C1 segment of cervical spinal cord (tissue), 14 donors: ENCODE data around the gene MYL10.
"Not testable (repeated sequence)": the region's sequence is repeated elsewhere in the genome, so short reads cannot be mapped to it uniquely, and the experiment has no call there.

Experiments used
- DNase-seq, 14 donors: peaks; one replicate each; lab custom pipeline; 2025; lab: John Stamatoyannopoulos, UW

MYL10 gene

DNA sequence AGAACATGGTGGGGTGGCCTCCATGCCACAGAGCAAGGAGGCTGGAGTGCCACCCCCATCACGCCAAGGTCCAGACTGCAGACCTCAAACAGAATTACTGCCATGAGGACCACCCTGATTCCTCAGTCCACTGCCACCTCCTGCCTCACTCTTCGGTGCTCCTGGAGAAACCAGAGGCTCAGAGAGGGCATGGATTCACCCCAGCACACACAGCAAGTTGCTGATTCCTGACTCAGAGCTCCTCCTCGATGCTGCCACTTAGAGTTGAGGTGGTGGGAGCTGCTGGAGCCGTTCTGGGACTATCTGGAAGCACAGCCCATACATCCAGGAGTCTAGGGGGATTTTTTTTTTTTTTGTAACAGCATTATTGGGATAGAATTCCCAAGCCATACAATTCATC lies 22.0 kb upstream of the MYL10 start:
- DNase-seq = no peak

DNA sequence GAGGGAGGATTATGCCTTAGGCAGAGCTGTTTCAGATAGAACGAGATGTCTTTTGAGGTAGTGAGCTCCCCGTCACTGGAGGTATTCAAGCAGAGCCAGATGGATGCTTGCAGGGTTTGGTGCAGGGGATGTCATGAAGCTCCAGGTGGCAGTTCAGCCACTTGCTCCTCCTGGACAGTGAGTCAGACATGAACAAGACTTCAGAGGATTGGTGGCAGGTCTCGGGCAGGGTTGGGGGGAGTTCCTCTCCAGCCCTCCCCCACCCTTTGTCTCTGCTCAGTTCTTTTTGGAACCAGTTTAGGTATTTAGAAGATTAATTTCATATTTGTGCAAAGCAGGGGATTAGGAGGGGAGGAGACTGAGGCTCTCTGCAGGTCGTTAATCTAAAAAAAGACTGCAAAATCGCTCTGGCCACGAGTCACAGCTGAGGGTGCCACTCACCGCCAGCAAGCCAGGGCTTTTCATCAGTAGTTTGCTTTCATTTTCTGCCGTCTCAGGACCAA lies 21.5 kb upstream of the MYL10 start:
- DNase-seq = no peak

- DNase-seq = not testable (repeated sequence)
Measured at GRCh38 chr7:101647876-101648275, 18.8 kb upstream of the MYL10 start.

GRCh38 chr7:101645951-101646350 lies 16.9 kb upstream of the MYL10 start:
- DNase-seq = no peak

- DNase-seq = no peak
Measured at GRCh38 chr7:101644879-101645278, 15.8 kb upstream of the MYL10 start.

DNA sequence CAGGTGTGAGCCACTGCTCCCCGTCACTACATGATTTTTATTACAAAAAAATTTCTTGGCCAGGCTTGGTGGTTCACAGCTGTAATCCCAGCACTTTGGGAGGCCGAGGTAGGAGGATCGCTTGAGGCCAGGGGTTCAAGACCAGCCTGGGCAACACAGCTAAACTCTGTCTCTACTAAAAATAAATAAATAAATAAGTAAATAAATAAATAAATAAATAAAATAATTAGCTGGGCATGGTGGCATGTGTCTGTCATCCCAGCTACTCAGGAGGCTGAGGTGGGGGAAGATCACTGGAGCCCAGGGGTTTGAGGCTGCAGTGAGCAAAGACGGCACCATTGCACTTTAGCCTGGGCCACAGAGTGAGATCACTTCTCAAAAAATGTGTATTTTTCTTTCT lies 10.0 kb upstream of the MYL10 start:
- DNase-seq = not testable (repeated sequence)

GRCh38 chr7:101636822-101637623 lies 7.9 kb upstream of the MYL10 start:
- DNase-seq = no peak

- DNase-seq = no peak
Measured at GRCh38 chr7:101635484-101635883, 6.4 kb upstream of the MYL10 start.

DNA sequence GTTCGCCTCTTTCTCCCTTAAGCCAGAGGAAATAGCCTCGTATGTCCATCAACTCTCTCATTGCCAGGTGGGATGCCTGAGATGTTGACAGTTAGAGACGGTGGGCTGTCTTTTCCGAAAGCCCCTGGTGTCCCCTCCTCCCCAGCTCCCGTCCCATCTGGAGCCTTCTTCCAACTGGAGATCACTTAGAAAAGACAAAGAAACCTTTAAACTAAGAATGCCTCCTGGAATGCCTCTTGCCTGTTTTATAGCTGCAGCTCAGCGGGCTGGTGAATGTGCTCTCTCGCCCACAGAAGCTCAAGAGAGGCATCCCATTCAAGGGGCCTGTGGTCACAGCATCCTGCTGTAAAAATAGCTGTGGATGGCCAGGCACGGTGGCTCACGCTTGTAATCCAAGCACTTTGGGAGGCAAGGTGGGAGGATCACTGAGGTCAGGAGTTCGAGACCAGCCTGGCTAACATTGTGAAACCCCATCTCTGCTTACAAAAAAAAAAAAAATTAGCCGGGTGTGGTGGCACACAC lies 5.2 kb upstream of the MYL10 start:
- DNase-seq = no peak

DNA sequence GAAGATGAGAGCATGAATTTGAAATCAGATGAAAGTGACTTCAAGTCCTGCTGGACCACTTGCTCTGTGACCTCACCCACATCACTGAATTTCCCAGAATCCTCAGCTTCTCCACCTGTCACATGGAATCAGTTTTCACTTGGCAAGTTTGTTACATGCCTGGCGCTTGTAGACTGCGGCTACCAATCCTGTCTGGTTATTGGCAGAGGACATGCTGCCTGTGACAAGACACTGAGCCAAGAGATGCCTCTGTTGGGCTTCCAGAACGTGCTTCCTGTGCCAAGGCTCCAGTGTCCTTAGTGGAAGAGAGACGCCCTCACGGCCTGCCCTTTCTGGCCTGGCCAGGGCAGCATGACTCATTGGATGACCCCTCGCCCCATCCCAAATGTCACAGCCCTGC lies 4.4 kb upstream of the MYL10 start:
- DNase-seq = peak in 2 of 14 donors; percentile 9 to 87

DNA sequence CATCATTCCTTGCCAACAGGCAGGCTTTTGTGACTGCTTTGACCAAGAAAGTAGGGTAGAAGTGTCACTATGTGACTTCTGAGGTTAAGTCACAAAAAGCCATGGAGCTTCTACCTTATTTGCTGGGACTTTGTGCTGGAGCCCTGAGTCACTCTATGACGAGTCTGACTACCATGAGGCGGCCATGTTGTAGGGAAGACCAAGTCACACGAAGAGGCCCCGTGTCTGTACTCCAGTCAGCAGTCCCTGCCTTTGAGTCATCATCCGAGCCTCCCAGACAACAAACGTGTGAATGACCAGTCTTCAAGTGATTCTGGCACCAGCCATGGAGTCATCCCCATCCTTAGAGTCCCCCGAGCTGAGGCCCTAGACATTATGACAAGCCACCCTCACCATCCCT lies 3.5 kb upstream of the MYL10 start:
- DNase-seq = no peak

DNA sequence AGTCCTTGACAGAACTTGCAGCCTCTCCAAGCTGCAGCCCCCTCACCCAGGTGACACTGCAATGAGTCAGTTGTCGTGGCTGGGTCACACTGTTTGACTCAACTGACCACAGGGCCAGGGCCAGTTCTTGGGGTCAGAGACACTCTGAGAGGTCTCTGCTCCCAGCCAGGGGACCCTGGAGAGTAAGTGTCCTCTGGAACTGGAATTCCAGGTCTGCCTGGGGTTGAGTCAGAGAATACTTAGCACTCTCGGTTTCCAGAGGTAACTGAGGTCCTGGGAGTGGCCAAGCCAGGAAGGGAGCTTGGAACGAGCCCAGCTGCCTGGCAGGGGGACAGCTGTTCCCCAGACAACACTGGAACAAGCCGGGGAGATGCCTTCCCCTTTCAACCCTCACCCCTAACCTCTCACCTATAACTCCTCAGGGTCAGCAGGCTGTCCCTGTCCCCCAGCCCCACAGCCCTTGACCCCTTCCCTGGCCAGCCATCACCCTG lies 2.2 kb upstream of the MYL10 start:
- no peak for DNase-seq

GRCh38 chr7:101630591-101630990 lies 1.5 kb upstream of the MYL10 start:
- DNase-seq = no peak

DNA sequence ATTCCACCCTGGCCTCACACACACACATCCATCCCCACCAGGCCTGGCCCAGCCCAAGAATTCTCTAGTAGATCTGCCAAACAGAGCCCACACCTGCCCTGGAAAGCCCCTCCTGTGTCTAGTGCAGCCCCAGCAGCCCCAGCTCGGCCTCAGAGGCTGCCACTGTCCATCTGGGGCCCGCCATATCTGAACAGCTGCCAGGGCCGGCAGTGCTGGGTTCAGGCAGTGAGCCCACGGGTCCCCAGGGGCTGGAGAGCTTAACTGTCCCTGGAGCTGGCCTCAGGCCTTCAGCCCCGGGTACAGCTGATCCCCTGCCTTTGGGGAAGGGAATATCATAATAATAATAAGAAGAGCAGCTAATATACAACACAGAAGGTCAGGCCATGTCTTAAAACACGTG lies 574 bp downstream of the MYL10 start:
- DNase-seq = no peak

DNA sequence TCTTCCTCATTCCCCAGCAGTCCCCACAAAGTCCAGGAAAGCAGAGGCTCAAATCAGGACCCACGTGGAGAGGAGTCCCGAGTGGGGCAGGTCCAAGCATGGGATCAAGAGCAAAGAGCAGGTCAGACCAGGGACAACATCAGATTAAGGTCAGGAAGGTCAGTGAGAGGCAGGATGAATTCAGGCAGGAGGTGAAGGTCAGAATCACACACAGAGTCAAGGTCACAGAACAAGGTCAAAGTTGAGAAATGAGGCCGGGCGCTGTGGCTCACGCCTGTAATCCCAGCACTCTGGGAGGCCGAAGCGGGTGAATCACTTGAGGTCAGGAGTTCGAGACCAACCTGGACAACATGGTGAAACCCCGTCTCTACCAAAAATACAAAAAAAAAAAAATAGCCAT lies 2.3 kb downstream of the MYL10 start:
- no peak for DNase-seq

- DNase-seq = no peak
Measured at GRCh38 chr7:101626069-101626671, 2.9 kb downstream of the MYL10 start.

DNA sequence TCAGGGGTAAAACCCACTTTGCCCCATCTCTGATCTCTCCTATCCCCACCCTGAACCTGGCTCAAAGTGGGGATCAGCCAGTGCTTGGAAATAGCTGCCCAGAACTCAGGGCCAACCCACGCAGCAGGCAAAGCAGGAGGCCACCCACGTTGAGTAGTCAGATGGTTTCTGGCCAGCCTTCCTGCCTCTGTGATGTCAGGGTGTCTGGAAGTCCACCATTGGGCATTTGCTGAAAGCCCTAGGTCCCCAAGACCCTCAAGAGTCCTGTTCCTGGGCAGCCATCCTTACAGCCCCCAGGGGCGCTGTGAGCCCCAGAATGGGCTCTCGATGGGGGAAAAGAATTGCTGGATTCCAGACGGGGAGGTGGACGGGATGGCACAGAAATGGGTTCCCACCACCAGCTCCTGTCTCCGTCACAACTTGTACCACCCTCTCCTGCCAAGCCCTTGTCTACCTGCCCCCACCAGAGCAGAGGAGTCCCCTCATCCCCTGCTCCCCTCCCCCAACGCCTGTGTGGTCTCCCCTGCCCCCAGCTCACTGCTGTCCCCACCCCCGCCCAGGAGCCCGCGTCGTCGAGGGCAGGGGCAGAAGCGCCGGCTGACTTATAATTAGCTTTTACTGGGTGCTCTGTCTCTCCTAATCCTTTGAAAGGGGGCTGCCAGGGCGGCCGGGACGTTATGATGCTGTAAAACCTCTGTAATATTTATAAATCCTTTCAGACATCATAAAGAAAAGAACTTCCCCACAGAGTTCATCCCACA lies 3.9 kb downstream of the MYL10 start:
- DNase-seq = no peak

DNA sequence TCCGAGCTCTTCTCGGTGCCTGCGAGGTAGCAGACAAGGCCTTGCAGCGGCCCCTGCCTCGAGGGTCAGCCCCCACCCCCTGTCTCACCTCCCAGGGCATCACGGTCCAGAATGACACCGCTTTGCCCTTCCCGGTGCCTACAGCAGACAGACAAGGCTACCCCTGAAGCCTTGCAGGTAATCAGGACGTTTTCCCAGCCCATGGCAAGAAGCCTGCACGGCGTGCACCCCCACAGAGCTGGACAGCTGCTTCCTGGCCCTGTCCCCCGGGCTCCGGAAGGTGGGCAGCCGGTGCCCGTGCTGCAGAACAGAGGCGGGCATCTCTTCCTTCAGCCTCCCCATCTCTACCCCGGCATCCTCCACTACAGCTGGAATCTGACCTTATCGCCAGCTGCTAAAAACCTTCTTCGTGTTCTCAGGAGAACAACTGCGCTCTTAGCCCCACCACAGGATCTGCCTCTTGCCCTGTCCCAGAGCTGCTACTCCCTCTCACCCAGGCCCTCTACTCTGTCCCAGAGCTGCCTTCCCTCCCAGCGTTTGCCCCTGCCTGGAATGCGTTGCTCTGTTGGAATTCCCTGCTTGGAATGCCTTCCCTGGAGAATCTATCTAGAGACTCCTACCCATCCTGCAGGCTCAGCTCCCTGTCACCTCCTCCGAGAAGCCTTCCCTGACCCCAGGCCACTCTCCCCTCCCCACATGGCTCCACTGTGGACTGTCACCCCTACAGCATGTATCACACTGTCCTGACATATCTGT lies 4.7 kb downstream of the MYL10 start:
- peak in 1 of 14 donors; percentile 49 for DNase-seq

DNA sequence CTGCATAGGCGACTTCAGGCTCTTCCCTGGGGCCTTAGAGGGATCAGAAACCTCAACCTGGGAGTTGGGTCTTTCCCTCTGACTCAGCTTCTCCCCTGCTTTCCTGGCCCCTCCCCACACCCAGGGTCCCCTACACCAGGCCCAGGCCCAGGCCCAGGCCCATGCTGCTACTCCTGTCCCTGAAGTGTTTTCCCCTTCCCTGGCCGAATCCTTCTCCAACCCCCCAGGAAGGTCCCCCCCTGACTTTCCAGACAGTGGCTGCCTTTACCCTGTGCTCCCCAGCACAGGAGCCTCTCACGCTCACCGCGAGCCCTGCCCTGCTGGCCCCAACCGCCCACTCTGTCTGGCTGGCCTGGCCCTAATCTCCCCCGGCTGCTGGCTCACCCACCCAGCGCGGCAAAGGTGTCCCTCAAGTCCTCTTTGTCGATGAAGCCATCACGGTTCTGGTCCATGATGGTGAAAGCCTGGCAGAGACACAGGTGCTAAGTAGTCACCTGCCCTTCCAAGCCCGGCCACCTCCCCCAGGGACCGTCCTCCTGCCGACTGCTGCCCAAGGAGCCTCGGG lies 6.4 kb downstream of the MYL10 start:
- DNase-seq = no peak

GRCh38 chr7:101620991-101621390 lies 8.1 kb downstream of the MYL10 start:
- no peak for DNase-seq

- DNase-seq = no peak
Measured at GRCh38 chr7:101620395-101620794, 8.7 kb downstream of the MYL10 start.
